HG03432 (cell line): ENCODE measurements around the gene TMED1.
A peak's percentile ranks its signal among the peaks of the same experiment; 100 is the strongest.
"Not testable (repeated sequence)": the region's sequence is repeated elsewhere in the genome, so short reads cannot be mapped to it uniquely, and the experiment has no call there.

Experiments used
- ATAC-seq: cut with Tn5 transposase; IDR thresholded peaks from one replicate; pipeline ENCODE4 v1.9.1; 2021; ENCODE audit warnings: mild to moderate bottlenecking, moderate library complexity; ENCODE audit not compliant: unreplicated experiment

The TMED1 gene

DNA sequence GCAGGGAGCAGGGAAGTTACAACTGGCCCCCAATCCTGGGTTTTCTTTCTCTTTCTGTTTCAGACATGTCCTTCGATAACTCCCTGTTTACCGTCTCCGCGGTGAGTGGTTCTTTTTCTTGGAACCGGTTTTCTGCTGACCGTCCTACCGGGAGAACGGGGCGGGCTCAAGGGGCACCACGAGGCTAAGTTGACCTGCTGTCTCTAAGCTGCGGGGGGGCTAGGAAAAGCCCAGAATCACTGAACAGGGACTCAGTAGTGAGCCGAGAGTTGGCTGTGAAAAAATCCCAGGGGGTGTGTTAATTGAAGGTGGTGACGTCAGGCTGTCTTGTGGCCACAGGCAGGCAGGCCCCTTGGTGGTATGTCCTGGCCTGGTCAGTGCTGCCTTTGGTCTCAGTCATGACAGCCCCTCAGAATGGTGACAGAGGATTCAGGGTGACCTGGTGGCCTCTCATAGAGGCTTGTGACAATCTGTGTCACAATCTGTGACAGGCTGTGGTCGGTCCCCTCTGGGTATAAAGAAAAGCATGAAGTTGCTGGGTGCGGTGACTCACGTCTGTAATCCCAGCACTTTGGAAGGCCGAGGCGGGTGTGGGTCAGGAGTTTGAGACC, 27.2 kb upstream of the TMED1 start:
- no peak for ATAC-seq

DNA sequence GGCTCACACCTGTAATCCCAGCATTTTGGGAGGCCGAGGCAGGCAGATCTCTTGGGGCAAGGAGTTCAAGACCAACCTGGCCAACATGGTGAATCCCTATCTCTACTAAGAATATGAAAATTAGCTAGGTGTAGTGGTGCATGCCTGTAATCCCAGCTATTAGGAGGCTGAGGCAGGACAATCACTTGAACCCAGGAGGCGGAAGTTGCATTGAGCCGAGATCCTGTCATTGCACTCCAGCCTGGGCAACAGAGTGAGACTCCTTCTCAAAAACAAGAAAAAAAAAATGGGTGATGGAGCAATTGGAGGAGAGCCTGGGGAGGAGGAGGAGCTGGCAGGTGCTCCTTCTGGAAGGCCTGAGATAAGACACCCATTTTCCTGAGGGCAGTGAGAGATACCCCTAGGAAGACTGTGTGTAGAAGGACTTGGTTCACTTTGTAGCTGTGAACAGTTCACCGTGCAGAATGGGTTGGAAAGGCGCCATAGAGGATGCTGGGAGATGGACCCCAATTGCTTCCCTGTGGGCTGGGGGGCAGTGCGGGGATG, 26.6 kb upstream of the TMED1 start:
- ATAC-seq, result no peak

DNA sequence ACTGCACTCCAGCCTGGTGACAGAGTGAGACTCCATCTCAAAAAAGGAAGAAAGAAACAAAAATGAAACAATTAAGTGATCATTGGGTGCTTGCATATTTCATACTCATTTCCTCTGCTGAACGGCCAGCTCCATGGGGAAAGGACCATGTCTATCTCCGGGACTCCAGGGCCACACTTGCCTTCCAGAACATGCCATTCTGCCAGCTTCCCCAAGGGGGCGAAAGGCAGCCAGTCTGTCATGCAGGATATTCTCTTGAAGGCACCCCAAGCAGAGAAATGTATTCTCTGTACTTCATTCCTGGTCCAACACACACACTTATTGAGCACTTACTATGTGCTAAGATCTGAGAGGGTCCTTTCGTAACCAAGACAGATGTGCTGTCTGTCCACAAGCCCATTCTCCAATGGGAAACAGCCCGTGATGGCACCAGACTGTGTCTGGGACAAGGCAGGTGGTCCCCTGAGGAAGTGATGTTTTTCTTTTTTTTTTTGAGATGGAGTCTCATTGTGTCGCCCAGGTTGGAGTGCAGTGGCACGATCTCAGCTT, 25.2 kb upstream of the TMED1 start:
- ATAC-seq, result no peak

DNA sequence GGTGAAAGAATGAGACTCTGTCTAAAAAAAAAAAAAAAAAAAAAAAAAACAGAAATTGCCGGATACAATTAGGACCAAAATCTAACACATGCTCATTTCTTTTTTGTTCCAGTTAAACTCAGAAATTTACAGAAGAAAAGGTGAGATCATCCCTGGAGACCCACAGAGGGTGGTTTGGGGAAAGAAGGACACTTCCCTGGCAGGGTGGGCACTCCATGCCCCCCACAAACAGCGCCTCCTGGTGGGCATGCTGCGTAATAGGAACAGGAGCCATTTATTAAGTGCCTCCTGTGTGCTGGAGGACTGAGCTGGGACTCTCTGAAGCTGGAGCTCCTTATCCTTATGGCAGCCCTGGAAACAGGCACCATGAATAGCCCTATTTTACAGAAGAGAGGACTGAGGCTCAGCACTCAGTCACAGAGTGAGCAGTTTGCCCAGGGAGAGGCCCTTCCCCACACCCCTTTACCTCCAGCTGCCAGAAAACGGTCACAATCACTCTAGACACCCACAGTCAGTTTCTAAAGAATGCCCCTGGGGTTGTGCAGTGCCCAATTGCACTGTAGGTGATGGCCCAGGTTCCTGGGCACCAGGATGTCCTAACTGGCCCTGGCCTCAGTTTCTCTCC, 22.3 kb upstream of the TMED1 start:
- ATAC-seq, result no peak

DNA sequence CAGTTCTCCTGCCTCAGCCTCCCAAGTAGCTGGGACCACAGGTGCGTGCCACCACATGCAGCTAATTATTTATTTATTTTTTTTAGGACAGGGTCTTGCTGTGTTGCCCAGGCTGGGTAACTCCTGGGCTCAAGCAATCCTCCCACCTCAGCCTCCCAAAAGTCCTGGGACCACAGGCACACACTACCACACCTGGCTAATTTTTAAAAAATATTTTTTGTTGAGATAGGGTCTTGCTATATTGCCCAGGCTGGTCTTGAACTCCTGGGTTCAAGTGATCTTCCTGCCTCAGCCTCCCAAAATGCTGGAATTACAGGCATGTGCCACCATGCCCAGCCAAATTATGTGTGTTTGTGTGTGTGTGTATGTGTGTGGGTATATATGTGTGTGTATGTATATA, 20.9 kb upstream of the TMED1 start:
- not testable (repeated sequence) for ATAC-seq

DNA sequence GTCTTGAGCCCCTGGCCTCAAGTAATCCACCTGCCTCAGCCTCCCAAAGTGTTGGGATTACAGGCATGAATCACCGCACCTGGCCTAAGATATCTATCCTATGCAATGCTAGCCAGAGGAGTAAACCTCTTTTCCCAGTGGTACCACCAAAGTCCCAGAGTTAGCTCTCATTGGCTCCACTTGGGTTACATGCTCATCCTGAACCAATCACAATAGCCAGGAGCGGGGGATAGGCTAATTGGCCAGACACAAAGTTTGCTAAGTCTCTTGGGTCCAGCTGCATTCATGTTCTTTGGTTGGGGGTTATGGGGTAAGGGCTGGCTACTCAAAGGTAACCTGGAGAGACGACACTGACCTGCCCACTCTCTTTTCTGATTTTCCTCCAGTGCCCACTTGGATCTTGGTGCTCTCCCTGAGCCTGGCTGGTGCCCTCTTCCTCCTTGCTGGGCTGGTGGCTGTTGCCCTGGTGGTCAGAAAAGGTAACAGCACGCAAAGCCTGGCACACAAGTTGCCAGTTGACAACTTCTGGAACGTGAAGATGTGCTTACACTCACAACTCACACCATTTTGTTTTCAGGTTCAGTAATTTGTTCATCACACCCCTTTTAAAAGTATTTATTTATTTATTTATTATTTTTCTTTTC, 20.0 kb upstream of the TMED1 start:
- no peak for ATAC-seq

DNA sequence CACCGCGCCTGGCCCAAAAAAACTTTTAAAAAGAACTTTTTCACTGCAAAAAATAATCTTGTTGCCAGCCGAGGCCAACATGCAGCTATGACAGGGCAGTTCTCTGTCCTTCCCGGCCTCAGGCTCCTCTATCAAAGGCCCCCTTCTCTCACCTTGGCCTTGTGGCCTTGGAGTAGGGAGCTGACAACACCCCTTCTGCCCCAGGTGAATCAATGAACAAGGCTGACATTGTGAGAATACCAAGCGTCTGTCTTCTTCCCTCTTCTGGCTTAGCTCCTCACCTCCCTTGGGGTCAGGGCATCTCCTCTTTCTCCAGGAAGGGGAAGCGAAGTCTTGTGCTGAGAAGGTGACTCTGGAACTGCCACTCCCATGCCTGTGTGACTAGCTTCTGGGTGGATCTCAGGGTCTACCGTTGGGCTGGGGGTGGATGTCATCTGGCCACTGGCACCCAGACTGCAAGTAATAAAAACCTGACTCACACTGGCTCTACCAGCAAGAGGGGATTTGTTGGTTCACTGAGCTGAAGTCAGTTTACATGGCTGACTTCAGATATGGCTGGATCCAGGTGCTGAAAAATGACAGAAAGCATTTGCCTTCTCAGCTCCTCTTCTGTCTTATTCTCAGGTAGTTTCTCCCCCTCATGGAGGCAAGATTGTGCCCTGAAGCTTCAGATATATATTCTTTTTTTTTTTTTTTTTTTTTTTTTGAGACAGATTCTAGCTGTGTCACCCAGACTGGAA, 18.5 kb upstream of the TMED1 start:
- ATAC-seq, result no peak

DNA sequence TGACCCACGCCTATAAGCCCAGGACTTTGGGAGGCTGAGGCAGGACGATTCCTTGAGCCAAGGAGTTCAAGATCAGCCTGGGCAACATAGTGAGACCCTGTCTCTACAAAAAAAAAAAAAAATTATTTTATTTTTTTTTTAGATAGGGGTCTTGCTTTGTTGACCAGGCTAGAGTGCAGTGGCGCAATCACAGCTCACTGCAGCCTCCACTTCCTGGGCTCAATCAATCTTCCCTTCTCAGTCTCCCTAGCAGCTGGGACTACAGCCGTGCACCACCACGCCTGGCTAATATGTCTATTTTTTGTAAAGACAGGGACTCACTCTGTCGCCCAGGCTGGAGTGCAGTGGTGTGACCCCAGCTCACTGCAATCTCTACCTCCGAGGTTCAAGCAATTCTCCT, 16.9 kb upstream of the TMED1 start:
- ATAC-seq, result no peak

DNA sequence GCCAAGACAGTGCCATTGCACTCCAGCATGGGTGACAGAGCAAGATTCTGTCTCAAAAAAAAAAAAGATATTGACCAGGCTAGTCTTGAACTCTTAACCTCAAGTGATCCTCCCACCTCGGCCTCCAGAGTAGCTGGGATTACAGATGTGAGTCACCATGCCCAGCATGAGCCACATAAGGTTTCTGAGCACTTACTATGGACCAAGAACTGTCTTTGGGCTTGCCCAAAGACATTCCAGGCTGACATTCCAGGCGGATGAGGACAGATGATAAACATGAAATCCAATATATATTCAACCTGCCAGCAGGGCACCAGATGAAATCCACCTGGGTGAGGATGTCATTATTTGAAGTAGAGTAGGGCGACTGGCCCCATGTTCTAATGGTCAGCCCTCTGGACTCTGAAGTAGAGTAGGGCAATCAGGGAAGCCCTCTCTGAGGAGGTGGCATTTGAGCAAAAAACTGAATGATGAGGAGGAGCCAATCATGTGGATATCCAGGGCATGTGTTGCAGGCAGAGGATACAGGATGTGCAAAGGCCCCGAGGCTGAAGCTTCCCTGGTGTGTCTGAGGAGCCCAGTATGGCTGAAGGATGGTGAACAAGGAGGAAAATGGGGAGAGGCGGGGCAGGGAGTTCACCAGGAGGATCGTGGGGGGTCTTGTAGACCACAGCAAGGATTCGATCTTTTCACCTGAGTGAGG, 16.2 kb upstream of the TMED1 start:
- no peak for ATAC-seq

DNA sequence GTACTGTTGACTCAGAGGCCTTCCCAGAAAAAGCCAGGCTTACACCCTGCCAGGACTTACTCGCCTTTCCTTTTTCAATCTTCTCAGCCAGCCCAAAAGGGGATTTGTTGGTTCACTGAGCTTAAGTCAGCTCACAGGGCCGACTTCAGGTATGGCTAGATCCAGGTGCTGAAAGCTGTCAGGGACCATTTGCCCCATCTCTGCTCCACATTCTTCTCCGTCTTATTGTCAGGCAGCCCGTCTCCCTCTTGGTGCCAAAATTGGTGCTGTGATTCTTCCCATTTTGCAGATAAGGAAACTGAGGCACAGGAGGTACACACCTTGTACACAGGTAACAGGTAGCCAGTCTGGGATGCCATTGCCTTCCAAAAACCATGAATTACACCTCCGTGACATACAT, 14.6 kb upstream of the TMED1 start:
- ATAC-seq, result no peak

DNA sequence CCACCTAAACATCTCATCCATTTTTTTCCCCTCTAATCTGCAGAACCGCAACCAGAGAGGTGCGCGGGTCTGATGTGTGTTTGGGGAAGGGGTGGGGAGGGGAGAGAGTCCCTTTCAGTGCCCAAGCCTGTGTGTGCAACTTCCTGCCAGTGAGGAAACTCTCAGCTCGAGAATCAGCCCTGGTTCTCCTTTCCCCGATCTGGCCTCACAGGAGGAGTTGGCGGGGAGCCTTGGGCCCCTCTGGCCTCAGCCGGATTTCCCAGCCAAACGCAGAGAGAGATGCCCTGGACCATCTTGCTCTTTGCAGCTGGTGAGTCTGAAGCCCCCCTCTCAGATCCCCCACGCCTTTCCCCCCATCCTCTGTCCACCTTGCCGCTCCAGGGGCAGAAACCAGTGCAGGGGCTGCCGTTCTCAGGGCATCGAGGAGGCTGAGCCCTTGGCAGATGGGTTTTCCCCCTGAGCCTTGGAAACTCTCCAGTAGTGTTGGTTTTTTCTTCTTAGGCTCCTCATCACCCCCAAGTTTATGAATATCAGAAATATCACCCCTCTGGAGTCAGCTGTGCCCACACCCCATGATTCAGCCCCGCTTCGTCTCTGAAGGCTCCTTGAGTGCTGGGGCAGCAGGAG, 12.3 kb upstream of the TMED1 start, which contains the start of gene C19orf38:
C19orf38 (plus strand) TSS at position 186 of the 627 bp plus-strand sequence; CDS start at position 280, 94 bp downstream.
- no peak for ATAC-seq

DNA sequence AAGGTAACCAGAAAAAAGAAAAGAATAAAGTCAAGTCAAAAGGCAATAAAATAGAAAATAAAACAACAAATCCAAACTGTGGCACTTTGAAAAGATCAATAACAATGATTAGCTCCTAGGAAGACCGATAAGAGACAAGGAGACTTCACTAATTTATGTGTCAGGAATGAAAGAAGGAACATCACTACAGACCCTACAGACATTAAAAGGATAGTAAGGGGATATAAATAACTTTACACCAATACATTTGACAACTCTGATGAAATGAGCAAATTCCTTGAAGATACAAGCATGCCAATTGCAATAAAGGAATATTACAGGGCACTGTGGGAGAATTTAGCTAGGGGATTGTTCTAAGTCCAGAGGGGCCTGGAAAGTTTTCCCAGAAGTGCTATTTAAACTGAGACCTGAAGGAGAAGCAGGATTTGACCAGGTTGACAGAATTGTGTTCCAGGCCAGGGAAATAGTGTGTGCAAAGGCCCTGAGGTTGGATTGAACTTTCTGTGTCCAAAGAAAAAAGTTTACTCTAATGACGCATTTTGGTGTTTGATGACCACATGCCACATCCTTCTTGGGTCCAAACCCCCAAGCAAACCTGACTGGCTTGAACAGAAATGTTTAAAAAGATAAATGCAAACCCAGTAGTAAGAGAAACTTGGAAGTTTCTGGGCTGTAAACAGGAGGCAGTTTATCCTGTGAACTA, 10.6 kb upstream of the TMED1 start:
- no peak for ATAC-seq

DNA sequence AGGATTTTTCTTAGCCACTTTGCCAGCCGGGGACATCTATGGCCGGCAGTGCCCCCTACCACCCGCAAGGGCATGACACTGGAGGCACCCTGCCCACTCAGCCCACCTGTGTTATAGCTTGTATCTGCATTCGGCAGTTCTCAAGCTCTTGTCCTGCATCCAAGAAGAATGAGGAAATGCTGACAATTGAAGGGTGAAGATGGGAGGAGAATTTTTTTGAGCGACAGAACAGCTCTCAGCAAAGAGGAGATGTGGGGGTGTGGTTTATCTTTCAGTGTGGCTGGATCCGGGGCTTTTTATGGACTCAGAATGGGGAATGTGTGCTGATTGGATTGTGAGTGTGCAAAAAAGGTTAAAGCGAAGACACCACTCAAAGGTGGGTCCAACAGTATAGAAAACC, 6.8 kb upstream of the TMED1 start:
- ATAC-seq, result no peak

DNA sequence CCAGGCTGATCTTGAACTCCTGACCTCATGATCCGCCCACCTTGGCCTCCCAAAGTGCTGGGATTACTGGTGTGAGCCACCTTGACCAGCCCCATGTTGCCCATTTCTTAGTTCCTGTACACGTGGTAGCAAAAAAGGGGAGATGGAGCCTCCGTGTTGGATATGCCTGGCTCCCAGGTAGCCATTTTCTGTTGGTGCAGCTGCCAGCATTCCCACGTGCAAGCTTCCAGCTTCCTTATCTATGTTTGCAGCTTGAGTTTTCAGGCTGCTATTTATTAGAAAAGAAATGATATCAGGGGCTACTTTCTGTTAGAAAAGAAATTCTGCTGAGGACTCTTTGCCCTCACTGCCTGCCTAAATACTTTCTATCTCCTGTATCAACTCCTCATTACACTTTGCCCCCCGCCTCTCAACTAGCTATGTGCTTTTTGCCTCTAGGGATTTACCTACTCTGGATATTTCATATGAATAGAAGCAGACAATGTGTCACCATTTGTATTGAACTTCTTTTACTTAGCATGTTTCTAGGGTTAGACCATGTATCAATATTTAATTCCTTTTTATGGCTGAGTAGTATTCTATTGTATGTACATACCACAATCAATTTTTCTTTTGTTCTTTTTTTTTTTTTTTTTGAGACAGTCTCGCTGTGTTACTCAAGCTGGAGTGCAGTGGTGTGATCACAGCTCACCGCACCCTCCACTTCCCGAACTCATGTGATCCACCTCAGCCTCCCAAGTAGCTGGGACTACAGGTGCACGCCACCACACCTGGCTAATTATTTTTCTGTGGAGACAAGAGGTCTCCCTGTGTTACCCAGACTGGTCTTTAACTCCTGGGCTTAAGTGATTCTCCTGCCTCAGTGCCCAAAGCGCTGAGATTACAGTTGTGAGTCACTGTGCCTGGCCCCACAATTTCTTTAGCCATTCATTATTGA, 3.4 kb upstream of the TMED1 start:
- no peak for ATAC-seq

DNA sequence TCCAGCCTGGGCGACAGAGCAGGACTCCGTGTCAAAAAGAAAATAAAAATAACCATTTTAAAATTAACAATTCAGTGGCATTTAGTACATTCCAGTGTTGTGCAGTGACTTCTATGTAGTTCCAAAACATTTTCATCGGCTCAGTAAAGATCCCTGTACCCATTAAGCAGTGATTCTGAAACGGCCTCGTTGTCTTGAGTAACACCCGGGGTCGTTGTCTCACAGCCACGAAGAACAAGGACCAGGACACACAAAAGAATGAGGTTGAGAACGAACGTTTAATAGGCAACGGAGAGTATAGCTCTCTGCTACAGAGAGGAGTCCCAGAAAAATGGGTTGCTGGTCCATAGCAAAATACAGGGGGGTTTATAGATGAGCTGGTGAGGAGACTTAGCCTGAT, 2.4 kb upstream of the TMED1 start:
- ATAC-seq, result no peak

DNA sequence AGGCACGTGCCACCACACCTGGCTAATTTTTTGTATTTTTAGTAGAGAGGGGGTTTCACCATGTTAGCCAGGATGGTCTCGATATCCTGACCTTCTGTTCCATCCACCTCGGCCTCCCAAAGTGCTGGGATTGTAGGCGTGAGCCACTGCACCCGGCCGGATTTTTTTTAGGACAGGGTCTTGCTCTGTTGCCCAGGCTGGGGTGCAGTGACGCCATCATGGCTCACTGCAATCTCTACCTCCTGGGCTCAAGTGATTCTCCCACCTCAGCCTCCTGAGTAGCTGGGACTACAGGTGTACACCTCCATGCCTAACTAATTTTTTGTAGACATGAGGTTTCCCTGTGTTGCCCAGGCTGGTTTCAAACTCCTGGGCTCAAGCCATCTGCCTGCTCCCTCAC, 1.6 kb upstream of the TMED1 start:
- not testable (repeated sequence) for ATAC-seq

DNA sequence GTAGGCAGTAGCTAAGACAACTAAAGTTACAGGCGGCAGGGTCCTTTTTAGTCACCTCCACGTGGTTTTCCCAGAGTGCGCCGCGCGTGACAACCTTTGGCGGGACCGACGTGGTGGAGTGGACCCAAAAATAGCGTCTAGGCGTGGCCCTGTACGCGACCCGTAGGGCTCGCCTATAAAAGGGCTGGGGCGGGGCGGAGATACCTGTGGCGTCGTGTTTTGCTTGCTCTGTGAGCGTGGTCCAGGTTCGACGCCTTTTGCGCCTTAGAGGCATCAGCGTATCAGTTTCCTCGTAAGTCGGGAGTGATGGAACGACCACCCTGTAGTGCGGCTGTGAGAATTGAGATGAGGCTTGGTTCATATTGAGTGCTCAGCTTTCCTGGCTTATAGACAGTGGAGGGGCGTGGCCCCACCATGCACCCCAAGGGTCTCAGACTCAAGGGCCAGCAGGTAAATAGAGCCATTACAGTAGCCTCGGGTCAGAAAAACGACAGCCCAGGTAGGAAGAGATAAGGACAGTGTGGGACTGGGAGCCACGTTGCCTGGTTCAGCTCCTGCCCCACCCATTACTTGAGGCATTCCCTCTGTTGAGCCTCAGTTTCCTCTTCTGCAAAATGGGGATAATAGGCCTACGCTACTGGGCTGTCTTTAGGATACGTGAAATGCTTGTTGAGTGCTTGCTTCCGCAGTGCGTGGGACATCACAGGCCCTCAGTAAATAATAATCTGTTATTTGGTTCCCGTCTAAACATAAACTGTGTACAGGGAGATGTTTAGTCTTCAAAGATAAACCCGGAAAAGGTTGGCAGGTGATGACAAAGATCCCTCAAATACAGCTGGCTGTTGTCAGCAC, 693 bp upstream of the TMED1 start:
- peak; percentile 26 for ATAC-seq
